Smooth muscle cell (in vitro differentiated cells): ENCODE data around the gene MEP1B. TPM values are rescaled to one million over a fixed set of nuclear protein-coding genes. Genes with fewer than 3 reads are reported as not detected.

Experiments used
- DNase-seq: peaks from one replicate; lab custom pipeline; 2025; ENCODE audit not compliant: unreplicated experiment; lab: John Stamatoyannopoulos, UW
- H2AFZ ChIP-seq: fragments of 200-600 bp; sonication (generic); 2 replicates; pipeline ENCODE4 v1.6.0; 2016; ENCODE audit warnings: antibody characterized with exemption, low read depth, mild to moderate bottlenecking
- H3F3A ChIP-seq: fragments of 200-600 bp; sonication (generic); 2 replicates; pipeline ENCODE4 v1.6.0; 2017; ENCODE audit warnings: antibody characterized with exemption, low read depth
- H3K27ac ChIP-seq: fragments of 200-600 bp; sonication (generic); 2 replicates; pipeline ENCODE4 v1.5.1; 2016; ENCODE audit warnings: low read depth, mild to moderate bottlenecking
- H3K27me3 ChIP-seq: fragments of 200-600 bp; sonication (generic); 2 replicates; pipeline ENCODE4 v1.6.1; 2016; ENCODE audit warnings: low read depth, mild to moderate bottlenecking
- H3K36me3 ChIP-seq: fragments of 200-600 bp; sonication (generic); 2 replicates; pipeline ENCODE4 v1.5.1; 2016; ENCODE audit warnings: low read depth
- H3K4me1 ChIP-seq: fragments of 200-600 bp; sonication (generic); 2 replicates; pipeline ENCODE4 v1.5.1; 2016; ENCODE audit warnings: low read depth
- H3K4me2 ChIP-seq: fragments of 200-600 bp; sonication (generic); 2 replicates; pipeline ENCODE4 v1.6.0; 2016; ENCODE audit warnings: mild to moderate bottlenecking
- H3K4me3 ChIP-seq: fragments of 200-600 bp; sonication (generic); 2 replicates; pipeline ENCODE4 v1.5.1; 2016; ENCODE audit warnings: mild to moderate bottlenecking
- H3K79me2 ChIP-seq: fragments of 200-600 bp; sonication (generic); 2 replicates; pipeline ENCODE4 v1.6.0; 2016; ENCODE audit warnings: low read depth, mild to moderate bottlenecking
- H3K9ac ChIP-seq: fragments of 200-600 bp; sonication (generic); 2 replicates; pipeline ENCODE4 v1.6.0; 2016; ENCODE audit warnings: low read depth
- H3K9me3 ChIP-seq: fragments of 200-600 bp; sonication (generic); replicated peaks from 2 replicates; pipeline ENCODE4 v1.5.1; 2016; ENCODE audit warnings: low read depth
- H4K20me1 ChIP-seq: fragments of 200-600 bp; sonication (generic); 2 replicates; pipeline ENCODE4 v1.6.0; 2016; ENCODE audit warnings: low read depth
- CTCF ChIP-seq: fragments of 200-600 bp; sonication (generic); IDR thresholded peaks from 2 replicates; pipeline ENCODE4 v1.5.1; 2017; ENCODE audit warnings: borderline replicate concordance, mild to moderate bottlenecking, antibody characterized with exemption; ENCODE audit not compliant: insufficient read depth, poor library complexity, severe bottlenecking
- WGBS: methylation state at CpG from one replicate; pipeline ENCODE4 v1.1.7; 2016; ENCODE audit warnings: low lambda C conversion rate; 5-methylcytosine and 5-hydroxymethylcytosine counted together
- polyA plus RNA-seq: library from polyadenylated mRNA; unstranded; fragments of >200 nt; fragmentation: Nextera tagmentation; extraction: Ambion mirVana; gene quantifications from 2 replicates; pipeline ENCODE4 v1.2.1, GENCODE V29; 2016
- total RNA-seq: library from RNA; depleted of rRNA; stranded (reverse); fragments of >200 nt; gene quantifications from 2 replicates; pipeline ENCODE4 v1.2.3, GENCODE V29; 2014

MEP1B gene
- total and polyA plus RNA-seq, 2 experiments from 2014 or later, result not detected

- H3K9me3 ChIP-seq, result no peaks in the 10 kb centered on the region
- no peaks in the 10 kb centered on the region for H3K79me2 ChIP-seq
- H4K20me1 ChIP-seq, result no peaks in the 10 kb centered on the region
- H3F3A ChIP-seq, result no peaks in the 10 kb centered on the region
- DNase-seq, result no peak
- no peak overlapping the region for H2AFZ ChIP-seq
- no peaks in the 10 kb centered on the region for H3K27me3 ChIP-seq
- H3K27ac ChIP-seq, result no peak overlapping the region
- no peak for TF ChIP-seq CTCF
- H3K4me2 ChIP-seq, result no peak overlapping the region
- no peak overlapping the region for H3K4me3 ChIP-seq
- H3K9ac ChIP-seq, result no peak overlapping the region
- H3K36me3 ChIP-seq, result no peaks in the 10 kb centered on the region
- no peaks in the 10 kb centered on the region for H3K4me1 ChIP-seq
- WGBS, result 96% methylated on average over 3 of the region's 3 CpGs
Measured at GRCh38 chr18:32177530-32177929, 12.3 kb upstream of the MEP1B start.

GRCh38 chr18:32183503-32183902 lies 6.3 kb upstream of the MEP1B start:
- H3F3A ChIP-seq, result no peaks in the 10 kb centered on the region
- H3K27me3 ChIP-seq, result no peaks in the 10 kb centered on the region
- no peaks in the 10 kb centered on the region for H3K36me3 ChIP-seq
- no peak overlapping the region for H3K27ac ChIP-seq
- no peaks in the 10 kb centered on the region for H3K79me2 ChIP-seq
- no peaks in the 10 kb centered on the region for H3K4me1 ChIP-seq
- DNase-seq, result no peak
- TF ChIP-seq CTCF, result no peak
- no peaks in the 10 kb centered on the region for H4K20me1 ChIP-seq
- no peak overlapping the region for H3K9ac ChIP-seq
- no peak overlapping the region for H3K4me2 ChIP-seq
- H2AFZ ChIP-seq, result no peak overlapping the region
- no peaks in the 10 kb centered on the region for H3K9me3 ChIP-seq
- H3K4me3 ChIP-seq, result no peak overlapping the region

- Histone ChIP-seq H3K9me3 (no peaks in the 10 kb centered on the region), H3K36me3 (no peaks in the 10 kb centered on the region), H3K4me3 (no peak overlapping the region), H3K27me3 (peaks cover 7% of the 10 kb centered on the region), H2AFZ (no peak overlapping the region), H3K4me1 (no peaks in the 10 kb centered on the region), H3K27ac (no peak overlapping the region), H3F3A (no peaks in the 10 kb centered on the region), H3K4me2 (no peak overlapping the region), H4K20me1 (no peaks in the 10 kb centered on the region), H3K79me2 (no peaks in the 10 kb centered on the region), H3K9ac (no peak overlapping the region)
- 79% methylated on average over 2 of the region's 2 CpGs for WGBS
- no peak for TF ChIP-seq CTCF
- no peak for DNase-seq
Measured at GRCh38 chr18:32190209-32190608, 370 bp downstream of the MEP1B start.

GRCh38 chr18:32195881-32196815 lies 6.3 kb downstream of the MEP1B start:
- DNase-seq, result no peak
- no peak for TF ChIP-seq CTCF
- WGBS, result 95% methylated on average over 32 of the region's 32 CpGs

More at GRCh38 chr18:32195881-32196815, 6.3 kb downstream of the MEP1B start:
- Histone ChIP-seq H4K20me1 (no peaks in the 10 kb centered on the region), H3K9ac (no peak overlapping the region), H3K9me3 (no peaks in the 10 kb centered on the region), H3K4me2 (no peak overlapping the region), H3K79me2 (no peaks in the 10 kb centered on the region), H3F3A (no peaks in the 10 kb centered on the region), H3K27ac (no peak overlapping the region), H3K27me3 (peaks cover 7% of the 10 kb centered on the region), H2AFZ (no peak overlapping the region), H3K4me1 (no peaks in the 10 kb centered on the region), H3K4me3 (no peak overlapping the region), H3K36me3 (no peaks in the 10 kb centered on the region)
